Ovary (tissue), 3 donors: ENCODE measurements around the gene SORCS3.

Experiments
- CTCF ChIP-seq, 3 donors: fragments of 450-650 bp in 2 of 3; fragments of 200-600 bp in 1 of 3; IDR thresholded peaks; one replicate each; pipeline versions ENCODE4 v1.5.1 to v1.8.0; 2016 to 2022; ENCODE audit warnings: antibody characterized with exemption in 3 of 3, mild to moderate bottlenecking in 1 of 3
- POLR2A ChIP-seq: fragments of 450-650 bp; IDR thresholded peaks from one replicate; pipeline ENCODE4 v1.6.1; 2017; ENCODE audit warnings: antibody characterized with exemption, mild to moderate bottlenecking, moderate library complexity
- donor health status: DM: no; HTN: no; CAD: no.

GRCh38 chr10:104735036-104735756, 94.1 kb downstream of the SORCS3 start:
- TF ChIP-seq CTCF (IDR thresholded peaks at IDR 0.05) (no peak), POLR2A (no peak)
